Epithelial cell of esophagus (primary cell): ENCODE measurements around the gene CCDC178.

Experiments used
- DNase-seq: peaks from one replicate; pipeline ENCODE4 v3.0.0; 2010; ENCODE audit warnings: low read depth
- H3K4me3 ChIP-seq: 2 replicates; pipeline ENCODE4 v1.5.1; 2011; ENCODE audit warnings: mild to moderate bottlenecking, low read length, control low read depth
- CTCF ChIP-seq: IDR thresholded peaks from 2 replicates; pipeline ENCODE4 v1.5.1; 2011; ENCODE audit warnings: low read depth, mild to moderate bottlenecking, low read length, control low read depth, inconsistent platforms; ENCODE audit not compliant: insufficient read depth; ENCODE audit errors: missing control alignments

The CCDC178 gene

DNA sequence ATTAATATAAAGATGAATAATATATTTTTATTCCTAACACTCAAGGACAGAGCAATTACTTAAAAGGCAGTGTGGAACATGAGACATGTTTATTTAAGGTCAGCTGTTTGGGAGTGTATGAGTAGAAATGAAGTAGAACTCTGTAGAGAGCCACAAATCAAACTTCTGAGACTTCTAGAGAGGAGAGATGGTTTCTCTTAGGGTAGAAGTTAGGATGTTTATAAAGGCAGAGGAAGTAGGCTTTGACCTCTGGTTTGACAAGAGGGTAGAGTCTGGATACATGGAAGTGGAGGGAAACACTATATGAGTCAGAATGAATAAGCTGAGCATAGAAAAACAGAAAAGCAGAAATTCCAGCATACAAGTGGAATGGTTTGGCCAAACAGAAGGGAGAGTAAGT lies 405.6 kb downstream of the CCDC178 start:
- no peak for TF ChIP-seq CTCF
- H3K4me3 ChIP-seq: no peak overlapping the region
- DNase-seq: no peak

GRCh38 chr18:33034212-33034611 lies 406.3 kb downstream of the CCDC178 start:
- no peak for TF ChIP-seq CTCF
- DNase-seq: no peak

GRCh38 chr18:33022370-33022769 lies 418.2 kb downstream of the CCDC178 start:
- no peak for DNase-seq
- H3K4me3 ChIP-seq: no peak overlapping the region

More at GRCh38 chr18:33034212-33034611, 406.3 kb downstream of the CCDC178 start:
- H3K4me3 ChIP-seq: no peak overlapping the region

GRCh38 chr18:33020877-33021276 lies 419.6 kb downstream of the CCDC178 start:
- no peak for DNase-seq
- no peak overlapping the region for H3K4me3 ChIP-seq
- TF ChIP-seq CTCF: no peak

More at GRCh38 chr18:33022370-33022769, 418.2 kb downstream of the CCDC178 start:
- TF ChIP-seq CTCF: no peak

DNA sequence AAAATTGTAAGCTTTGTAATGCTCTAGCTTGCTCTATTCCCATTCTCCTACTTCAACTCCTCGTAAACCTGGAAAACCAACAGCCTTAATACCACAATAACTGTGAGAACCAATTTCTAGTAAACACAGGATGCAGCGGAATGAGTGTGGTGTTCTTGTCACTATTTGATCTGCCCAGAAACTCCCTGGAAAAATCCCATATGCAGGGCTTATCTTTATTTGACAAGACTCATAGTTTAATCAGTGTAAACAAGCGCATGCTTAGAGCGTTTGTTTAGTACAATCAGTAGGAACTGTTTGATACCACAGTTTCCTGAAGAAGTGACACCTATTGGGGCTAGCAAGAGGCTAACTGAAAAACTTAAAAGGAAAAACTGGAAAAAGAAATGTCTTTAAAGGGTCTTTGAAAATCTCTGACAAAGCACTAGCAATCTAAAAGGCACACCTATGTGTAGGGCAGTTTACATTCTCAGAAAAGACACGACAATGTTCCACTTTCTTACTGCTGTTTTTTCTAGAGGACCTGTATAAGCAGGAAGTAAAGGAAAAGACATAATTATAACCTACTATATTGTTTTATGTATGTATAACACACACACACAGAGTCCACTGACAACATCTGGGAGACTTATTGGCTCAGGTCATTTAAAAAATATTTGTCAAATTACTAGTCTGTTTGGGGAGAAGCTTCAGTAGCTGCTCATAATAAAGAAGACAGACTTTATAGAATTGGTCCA lies 426.3 kb downstream of the CCDC178 start:
- TF ChIP-seq CTCF: no peak
- H3K4me3 ChIP-seq: no peak overlapping the region
- no peak for DNase-seq

DNA sequence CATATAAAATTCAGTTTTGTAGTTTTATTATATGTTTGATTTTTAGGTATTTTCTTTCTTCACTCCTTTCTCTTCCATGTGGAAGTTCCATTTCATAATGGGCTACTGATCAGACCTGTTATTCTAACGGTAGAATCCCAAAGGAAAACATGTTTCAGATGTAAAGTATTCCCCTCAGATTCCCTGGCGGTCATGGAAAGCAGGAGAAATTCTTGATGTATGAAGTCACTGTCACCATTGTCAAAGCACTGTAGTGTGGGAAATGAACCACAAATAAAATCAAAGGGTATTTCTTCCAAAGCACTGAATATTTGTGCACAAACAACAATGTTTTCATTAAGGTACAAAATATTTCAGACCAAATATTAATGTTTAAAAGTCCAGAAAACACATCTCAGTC lies 430.4 kb downstream of the CCDC178 start:
- no peak for DNase-seq
- TF ChIP-seq CTCF: no peak
- no peak overlapping the region for H3K4me3 ChIP-seq

GRCh38 chr18:32998921-32999320 lies 441.6 kb downstream of the CCDC178 start:
- TF ChIP-seq CTCF: no peak
- no peak for DNase-seq
- H3K4me3 ChIP-seq: no peak overlapping the region
